ENCODE data around the gene WDR62.
A peak's percentile ranks its signal among the peaks of the same experiment; 100 is the strongest.
"Not testable (repeated sequence)": the region's sequence is repeated elsewhere in the genome, so short reads cannot be mapped to it uniquely, and the experiment has no call there.

The WDR62 gene

GRCh38 chr19:36032251-36033104, 22.2 kb upstream of the WDR62 start, which contains the start of gene CLIP3:
Gene CLIP3 (minus strand): TSS chr19:36032873. CDS start chr19:36032357, 516 bp downstream.
- no peak for DNase-seq (ENCODE audit: low read depth in 2 of 2)

DNA sequence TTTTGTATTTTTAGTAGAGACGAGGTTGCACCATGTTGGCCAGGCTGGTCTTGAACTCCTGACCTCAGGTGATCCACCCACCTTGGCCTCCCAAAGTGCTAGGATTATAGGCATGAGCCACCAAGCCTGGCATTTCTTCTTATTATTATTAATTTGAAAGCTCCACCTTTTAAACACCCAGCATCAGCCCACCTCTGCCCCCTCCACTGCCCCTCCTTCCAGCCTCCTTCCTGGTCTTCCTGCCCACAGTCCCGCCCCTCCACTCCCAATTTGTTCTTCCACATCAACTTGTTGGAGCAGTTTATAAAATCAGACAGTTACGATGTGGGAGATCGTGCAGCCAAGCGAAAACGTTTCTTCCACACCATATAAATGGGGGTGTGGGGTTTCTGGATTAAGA, 14.2 kb upstream of the WDR62 start:
- DNase-seq (ENCODE audit: low read depth in 2 of 2), result no peak

DNA sequence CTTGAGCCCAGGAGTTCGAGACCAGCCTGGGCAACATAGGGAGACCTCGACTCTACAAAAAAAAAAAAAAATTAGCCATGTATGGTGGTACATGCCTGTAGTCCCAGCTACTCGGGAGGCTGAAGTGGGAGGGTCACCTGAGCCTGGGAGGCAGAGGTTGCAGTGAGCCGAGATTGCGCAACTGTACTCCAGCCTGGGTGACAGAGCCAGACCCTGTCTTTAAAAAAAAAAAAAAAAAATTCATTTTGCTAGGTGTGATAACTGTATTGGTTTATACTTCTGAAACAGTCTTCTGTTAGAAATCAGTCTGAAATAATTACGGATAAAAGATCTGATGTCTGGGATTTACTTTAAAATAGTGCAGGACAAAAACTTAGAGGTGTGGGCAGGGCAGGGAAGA, 13.6 kb upstream of the WDR62 start:
- DNase-seq (ENCODE audit: low read depth in 2 of 2), result not testable (repeated sequence)

DNA sequence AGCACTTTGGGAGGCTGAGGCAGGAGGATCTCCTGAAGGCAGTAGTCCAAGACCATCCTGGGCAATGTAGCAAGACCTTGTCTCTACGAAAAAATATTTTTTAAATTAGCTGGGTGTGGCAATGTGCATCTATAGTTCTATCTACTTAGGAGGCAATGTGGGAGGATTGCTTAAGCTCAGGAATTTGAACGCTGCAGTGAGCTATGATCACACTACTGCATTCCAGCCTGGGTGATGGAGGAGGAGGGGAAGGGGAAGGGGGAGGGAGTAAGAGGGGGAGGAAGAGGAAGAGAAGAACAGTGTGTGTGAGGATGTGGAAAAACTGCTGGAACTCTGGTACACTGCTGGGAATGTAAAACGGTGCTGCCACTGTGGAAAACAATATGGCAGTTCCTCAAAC, 12.9 kb upstream of the WDR62 start:
- DNase-seq (ENCODE audit: low read depth in 2 of 2), result no peak

GRCh38 chr19:36043952-36044351, 10.7 kb upstream of the WDR62 start:
- DNase-seq (ENCODE audit: low read depth in 2 of 2), result no peak

- no peak for DNase-seq (ENCODE audit: low read depth in 2 of 2)
Measured at GRCh38 chr19:36046443-36047050, 8.2 kb upstream of the WDR62 start.

DNA sequence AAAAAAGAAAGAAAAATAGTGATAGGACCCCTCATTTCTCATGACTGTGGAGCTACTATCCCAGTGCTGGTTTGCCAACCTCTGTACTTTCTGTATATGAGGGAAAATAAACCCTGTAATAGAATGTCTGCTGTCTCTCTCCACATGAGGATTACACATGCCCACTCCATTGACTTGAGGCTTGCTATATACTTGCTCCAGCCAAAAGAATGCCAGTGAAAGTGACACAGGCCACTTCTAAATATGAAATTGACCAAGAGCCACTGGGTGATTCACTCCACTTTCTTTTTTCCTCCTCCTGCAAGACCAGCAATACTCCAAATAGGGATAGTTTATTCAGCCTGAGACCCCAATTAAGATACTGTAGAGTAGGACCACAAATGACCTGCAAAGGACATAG, 6.9 kb upstream of the WDR62 start:
- no peak for DNase-seq (ENCODE audit: low read depth in 2 of 2)

DNA sequence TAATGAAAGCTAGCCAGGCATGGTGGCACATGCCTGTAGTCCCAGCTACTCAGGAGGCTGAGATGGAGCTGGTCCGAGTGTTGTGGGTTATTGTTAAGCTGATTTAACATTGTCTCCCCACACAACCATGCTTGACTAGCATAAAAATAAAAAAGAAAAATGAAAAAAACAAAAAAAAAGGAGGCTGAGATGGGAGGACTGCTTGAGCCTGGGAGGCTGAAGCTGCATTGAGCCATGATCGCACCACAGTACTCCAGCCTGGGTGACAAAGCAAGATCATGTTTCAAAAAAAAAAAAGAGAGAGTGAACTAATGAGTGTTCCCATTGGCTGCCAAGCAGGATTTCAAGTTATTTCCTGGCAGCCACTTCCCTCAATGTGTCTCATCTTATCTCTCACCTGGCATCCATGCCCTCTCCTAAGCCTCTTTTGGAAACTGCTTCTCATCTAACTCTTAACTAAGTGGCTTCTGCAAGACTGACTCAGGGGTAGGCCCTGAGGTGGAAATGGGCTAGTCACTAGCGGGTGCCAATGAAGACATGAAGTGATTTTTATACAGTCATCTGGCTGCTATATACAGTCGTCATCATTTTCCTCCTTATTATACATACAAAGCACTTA, 5.5 kb upstream of the WDR62 start:
- DNase-seq (ENCODE audit: low read depth in 2 of 2), result no peak

- no peak for DNase-seq (ENCODE audit: low read depth in 2 of 2)
Measured at GRCh38 chr19:36051236-36051635, 3.5 kb upstream of the WDR62 start.

- no peak for DNase-seq (ENCODE audit: low read depth in 2 of 2)
Measured at GRCh38 chr19:36051637-36052036, 3.1 kb upstream of the WDR62 start.

- peak; percentile 99 to 100 for DNase-seq (ENCODE audit: low read depth in 2 of 2)
Measured at GRCh38 chr19:36054119-36054732, 471 bp upstream of the WDR62 start, which contains the start of gene THAP8. Gene THAP8 (minus strand): TSS chr19:36054285. CDS start chr19:36054217, 68 bp downstream.

DNA sequence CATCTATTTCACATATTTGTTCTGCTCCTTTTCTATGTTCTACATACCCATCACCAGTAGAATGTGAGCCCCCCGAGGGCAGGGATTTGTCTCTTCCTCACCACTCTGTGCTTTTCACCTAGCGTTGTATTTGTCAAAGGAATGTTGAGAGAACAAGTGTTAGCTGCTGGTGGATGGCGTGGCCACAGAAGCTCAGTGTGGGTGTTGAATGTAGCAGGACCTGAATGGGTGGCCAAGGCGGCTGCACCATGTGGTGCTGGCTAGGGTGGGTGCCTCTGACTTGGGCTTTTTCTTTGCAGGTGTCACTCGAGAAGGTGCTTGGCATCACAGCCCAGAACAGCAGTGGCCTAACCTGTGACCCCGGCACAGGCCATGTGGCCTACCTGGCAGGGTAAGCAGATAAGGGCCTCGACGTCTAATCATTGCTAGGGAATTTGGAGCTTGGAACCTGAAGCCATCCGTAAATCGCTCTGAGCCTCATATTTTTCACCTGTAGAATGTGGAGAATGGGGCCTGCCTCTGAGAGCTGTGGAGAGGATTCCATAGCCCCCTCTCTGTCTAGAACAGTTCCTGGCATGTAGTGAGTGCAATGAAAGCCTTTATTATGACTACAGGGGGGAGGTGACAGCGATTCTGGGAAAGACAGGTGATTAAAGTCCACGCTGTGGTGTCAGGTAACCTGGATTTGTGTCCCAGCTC, 3.9 kb downstream of the WDR62 start:
- no peak for DNase-seq (ENCODE audit: low read depth in 2 of 2)

- no peak for DNase-seq (ENCODE audit: low read depth in 2 of 2)
Measured at GRCh38 chr19:36059180-36059910, 4.6 kb downstream of the WDR62 start.

GRCh38 chr19:36060430-36060829, 5.7 kb downstream of the WDR62 start:
- no peak for DNase-seq (ENCODE audit: low read depth in 2 of 2)

DNA sequence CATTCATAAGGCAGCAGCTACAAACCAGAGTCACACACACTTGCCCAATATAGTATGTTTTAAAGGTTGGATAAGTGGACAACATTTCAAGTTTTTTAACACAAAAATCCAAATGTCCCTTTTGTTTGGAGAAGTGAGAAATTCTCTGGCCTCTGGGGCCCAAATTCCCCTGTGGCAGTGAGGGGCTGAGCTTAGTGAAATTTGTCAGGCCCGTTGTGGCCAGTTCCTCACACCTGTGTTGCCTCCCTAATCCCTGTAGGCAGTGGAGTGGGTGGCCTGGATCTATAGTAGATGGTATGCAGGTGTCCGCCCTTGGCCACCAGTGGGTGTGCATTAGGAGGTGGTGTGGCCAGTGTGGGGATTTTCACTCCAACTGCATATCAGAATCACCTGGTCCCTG, 6.7 kb downstream of the WDR62 start:
- no peak for DNase-seq (ENCODE audit: low read depth in 2 of 2)

- no peak for DNase-seq (ENCODE audit: low read depth in 2 of 2)
Measured at GRCh38 chr19:36064826-36065225, 10.1 kb downstream of the WDR62 start.

DNA sequence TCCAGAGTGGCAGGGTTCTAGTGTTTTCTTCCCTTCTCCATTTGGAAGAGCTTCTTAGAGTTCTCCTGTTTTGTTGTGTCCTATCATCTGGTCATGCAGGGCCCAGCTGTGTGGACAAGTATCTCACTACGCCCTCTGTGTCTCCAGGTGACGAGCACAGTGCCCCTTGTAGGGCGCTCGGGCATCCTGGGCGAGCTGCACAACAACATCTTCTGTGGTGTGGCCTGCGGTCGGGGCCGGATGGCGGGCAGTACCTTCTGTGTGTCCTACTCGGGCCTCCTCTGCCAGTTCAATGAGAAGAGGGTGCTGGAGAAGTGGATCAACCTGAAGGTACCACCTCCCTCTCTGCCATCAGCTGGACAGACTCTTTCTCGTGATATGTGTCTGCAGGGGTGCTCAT, 13.0 kb downstream of the WDR62 start:
- DNase-seq (ENCODE audit: low read depth in 2 of 2), result no peak

GRCh38 chr19:36068810-36069499, 14.3 kb downstream of the WDR62 start:
- not testable (repeated sequence) for DNase-seq (ENCODE audit: low read depth in 2 of 2)

GRCh38 chr19:36072081-36072480, 17.4 kb downstream of the WDR62 start:
- DNase-seq (ENCODE audit: low read depth in 2 of 2), result no peak

DNA sequence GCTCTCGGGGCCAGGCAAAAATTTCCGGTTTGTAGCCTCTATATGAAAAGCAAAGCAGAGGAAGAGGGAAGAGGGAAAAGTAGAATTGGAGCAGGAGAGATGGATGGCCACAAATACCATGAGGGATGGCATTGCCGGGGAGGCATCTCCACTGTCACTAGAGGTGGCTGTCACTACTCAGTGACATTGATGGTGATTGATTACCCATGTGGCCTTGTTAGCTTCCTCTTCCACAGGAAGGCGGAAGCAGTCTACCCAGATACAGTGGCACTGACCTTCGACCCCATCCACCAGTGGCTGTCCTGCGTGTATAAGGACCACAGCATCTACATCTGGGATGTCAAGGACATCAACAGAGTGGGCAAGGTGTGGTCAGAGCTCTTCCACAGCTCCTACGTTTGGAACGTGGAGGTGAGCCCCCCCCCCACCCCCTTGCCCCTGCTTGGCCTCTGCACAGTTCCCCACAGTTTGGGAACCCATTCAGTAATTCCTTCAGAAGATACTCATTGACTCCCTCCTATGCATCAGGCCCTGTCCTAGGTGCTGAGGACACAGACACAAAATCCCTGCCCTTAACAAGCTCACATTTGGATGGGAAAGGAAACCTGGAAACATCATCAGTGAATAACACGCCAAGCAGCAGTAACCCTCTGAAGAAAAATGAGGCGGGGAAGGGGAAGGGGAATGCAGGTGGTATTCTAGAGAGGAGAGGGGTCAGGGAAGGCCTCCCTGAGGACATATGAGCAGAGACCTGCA, 18.6 kb downstream of the WDR62 start:
- no peak for DNase-seq (ENCODE audit: low read depth in 2 of 2)
